ENCODE measurements around the gene SETD2. TPM values are rescaled to one million over a fixed set of nuclear protein-coding genes. Genes with fewer than 3 reads are reported as not detected.

SETD2 gene
- total and polyA plus RNA-seq, 2 of the 8 experiments (the other 6 are each of a cell fraction or from before 2014, with no cell fraction given), result 15.7 to 46.3 TPM

GRCh38 chr3:46970391-46971091, 193.4 kb downstream of the SETD2 start:
- Histone ChIP-seq H3K9ac (replicated peaks in 1 of 4; ENCODE audit: extremely low read depth in 1 of 4, low read depth in 3 of 4, low read length in 3 of 4) (no peak overlapping the region), H2AFZ (ENCODE audit: low read length) (no peak overlapping the region), H4K8ac (ENCODE audit: extremely low read depth, insufficient read depth, low read length) (no peak overlapping the region), H3K4me1 (replicated peaks in 1 of 4; ENCODE audit: control insufficient read depth in 3 of 4, insufficient read depth in 4 of 4, low read length in 3 of 4) (0 out of 7 replicates have a peak, but pooled peaks cover 0 to 2% (median 0%) of the 10 kb centered on the region in 4 experiments), H3K4ac (replicated peaks; ENCODE audit: insufficient read length, low read depth, low read length) (no peak overlapping the region), H2BK120ac (replicated peaks; ENCODE audit: low read depth, low read length) (no peak overlapping the region), H4K5ac (ENCODE audit: insufficient read length, low read depth, low read length) (no peak overlapping the region), H3K27ac (ENCODE audit: low read depth, low read length) (no peak overlapping the region), H3K23ac (ENCODE audit: insufficient read length) (no peak overlapping the region), H3K4me2 (ENCODE audit: insufficient read depth in 1 of 2, low read depth in 2 of 2, low read length in 2 of 2) (no peak overlapping the region), H3K79me1 (ENCODE audit: low read depth, low read length) (peaks cover 29% of the 10 kb centered on the region), H3K36me3 (ENCODE audit: control insufficient read depth in 2 of 4, insufficient read depth in 4 of 4, low read length in 3 of 4) (peaks cover 0 to 7% (median 1%) of the 10 kb centered on the region in 4 experiments; a peak in 5 of 8 replicates), H2BK12ac (ENCODE audit: low read depth, low read length) (no peak overlapping the region), H4K20me1 (replicated peaks in 1 of 2; ENCODE audit: control insufficient read depth in 1 of 2, insufficient read depth in 2 of 2, low read length in 2 of 2) (peaks cover 34 to 46% of the 10 kb centered on the region in 2 experiments), H2AK5ac (ENCODE audit: low read depth, low read length) (no peak overlapping the region), H3K79me2 (ENCODE audit: control insufficient read depth in 1 of 2, insufficient read depth in 2 of 2, low read length in 2 of 2) (peaks cover 63 to 96% of the 10 kb centered on the region in 2 experiments), H2BK15ac (ENCODE audit: low read length) (no peak overlapping the region), H4K91ac (replicated peaks; ENCODE audit: insufficient read length, low read length) (no peak overlapping the region), H3K18ac (ENCODE audit: extremely low read depth, low read length) (no peak overlapping the region), H3K4me3 (ENCODE audit: extremely low read depth in 1 of 4, insufficient read depth in 2 of 4, low read depth in 3 of 4, low read length in 4 of 4) (no peak overlapping the region), H3K23me2 (ENCODE audit: low read depth, low read length) (no peaks in the 10 kb centered on the region), H3K56ac (replicated peaks; ENCODE audit: insufficient read length, low read depth, low read length) (no peak overlapping the region), H3K14ac (ENCODE audit: insufficient read length) (no peak overlapping the region), H2BK20ac (ENCODE audit: low read length) (no peak overlapping the region), H3K27me3 (replicated peaks in 1 of 4; ENCODE audit: control insufficient read depth in 3 of 4, extremely low read depth in 1 of 4, insufficient read depth in 3 of 4, low read length in 3 of 4) (no peaks in the 10 kb centered on the region), H3K9me3 (ENCODE audit: insufficient read depth in 2 of 2, low read depth in 1 of 2, low read length in 1 of 2) (no peaks in the 10 kb centered on the region), H2BK5ac (ENCODE audit: low read depth, low read length) (no peak overlapping the region)
- WGBS, 2 experiments (ENCODE audit: extremely low coverage in 1 of 2, insufficient coverage in 1 of 2, insufficient read length in 1 of 2, insufficient replicate concordance in 2 of 2, low coverage in 1 of 2, low lambda C conversion rate in 2 of 2, missing lambda C conversion rate in 1 of 2), result 92% methylated on average over 3 of the region's 3 CpGs; no CpG with 5 or more reads in 1 of the 2 experiments
- FAIRE-seq, result no peak
- ChIA-PET POLR2A (ENCODE audit: partially characterized antibody) (interaction anchor here (1.0 kb wide), 1 partner anchor 9 kb away, joined by 3 read pairs; the partner anchor contains the start of gene NBEAL2), CTCF (ENCODE audit: partially characterized antibody) (interaction anchor here (0.6 to 4.3 kb wide), 6 partner anchors 10 to 111 kb away, joined by 3 to 15 read pairs (median 4); no protein-coding TSS in a partner anchor)
- no peak for DNase-seq (ENCODE audit: low read depth in 1 of 2, low spot score in 2 of 2)

Data from H1 (cell line).